Keratinocyte (primary cell): ENCODE data around the gene MMAA. TPM values are rescaled to one million over a fixed set of nuclear protein-coding genes. Genes with fewer than 3 reads are reported as not detected.
"Not testable (repeated sequence)": the region's sequence is repeated elsewhere in the genome, so short reads cannot be mapped to it uniquely, and the experiment has no call there.

Experiments
- DNase-seq: peaks from one replicate; pipeline ENCODE4 v3.0.0-alpha.2; 2011; ENCODE audit warnings: low read depth, missing footprints, low spot score
- FAIRE-seq: peaks from 2 replicates; lab custom pipeline; 2011; peaks lifted over from hg19 to GRCh38; lab: Jason Lieb, UNC
- H2AFZ ChIP-seq: 2 replicates; pipeline ENCODE4 v1.6.0; 2012; ENCODE audit warnings: low read length, control low read depth, inconsistent platforms; ENCODE audit not compliant: control insufficient read depth
- H3K27ac ChIP-seq: 2 replicates; pipeline ENCODE4 v1.5.1; 2011; ENCODE audit warnings: low read length; ENCODE audit not compliant: control insufficient read depth, insufficient read depth
- H3K27me3 ChIP-seq: 3 replicates; pipeline ENCODE4 v1.6.0; 2011; ENCODE audit warnings: low read length; ENCODE audit not compliant: control insufficient read depth, insufficient read depth; ENCODE audit errors: extremely low read depth
- H3K36me3 ChIP-seq, 2 experiments: 2 replicates in 1 of 2; 3 replicates in 1 of 2; pipeline ENCODE4 v1.5.1; 2011; ENCODE audit warnings: low read length in 2 of 2, mild to moderate bottlenecking in 1 of 2; ENCODE audit not compliant: control insufficient read depth in 2 of 2, insufficient read depth in 2 of 2; ENCODE audit errors: extremely low read depth in 1 of 2
- H3K4me1 ChIP-seq: 3 replicates; pipeline ENCODE4 v1.5.1; 2011; ENCODE audit warnings: low read length; ENCODE audit not compliant: control insufficient read depth, insufficient read depth; ENCODE audit errors: extremely low read depth
- H3K4me2 ChIP-seq: 3 replicates; pipeline ENCODE4 v1.6.0; 2011; ENCODE audit warnings: low read depth, low read length; ENCODE audit not compliant: control insufficient read depth, insufficient read depth; ENCODE audit errors: extremely low read depth
- H3K4me3 ChIP-seq, 3 experiments: fragments of 200-600 bp in 1 of 3; sonication (generic) in 1 of 3; 2 replicates in 2 of 3; 3 replicates in 1 of 3; pipeline ENCODE4 v1.5.1; 2011 to 2016; ENCODE audit warnings: low read length in 3 of 3, mild to moderate bottlenecking in 3 of 3, control low read depth in 2 of 3, inconsistent platforms in 1 of 3, low read depth in 1 of 3, mixed read lengths in 1 of 3, mixed run types in 1 of 3, moderate library complexity in 1 of 3; ENCODE audit not compliant: control insufficient read depth in 2 of 3, insufficient read depth in 2 of 3; ENCODE audit errors: extremely low read depth in 1 of 3
- H3K79me2 ChIP-seq: 2 replicates; pipeline ENCODE4 v1.6.0; 2012; ENCODE audit warnings: low read length; ENCODE audit not compliant: control insufficient read depth, insufficient read depth
- H3K9ac ChIP-seq: 3 replicates; pipeline ENCODE4 v1.6.0; 2011; ENCODE audit warnings: low read length; ENCODE audit not compliant: control insufficient read depth, insufficient read depth; ENCODE audit errors: extremely low read depth
- H3K9me1 ChIP-seq: 3 replicates; pipeline ENCODE4 v1.6.0; 2011; ENCODE audit warnings: low read length; ENCODE audit not compliant: control insufficient read depth, insufficient read depth; ENCODE audit errors: extremely low read depth
- H3K9me3 ChIP-seq: 2 replicates; pipeline ENCODE4 v1.5.1; 2012; ENCODE audit warnings: low read depth, low read length; ENCODE audit not compliant: control insufficient read depth
- H4K20me1 ChIP-seq: 3 replicates; pipeline ENCODE4 v1.6.0; 2011; ENCODE audit warnings: low read length; ENCODE audit not compliant: control insufficient read depth, insufficient read depth; ENCODE audit errors: extremely low read depth
- CTCF ChIP-seq, 3 experiments: IDR thresholded peaks in 1 of 3; conservative IDR thresholded peaks in 1 of 3; optimal IDR thresholded peaks in 1 of 3; 2 replicates in 2 of 3; 3 replicates in 1 of 3; pipeline versions ENCODE3 to v1.5.1; 2011; ENCODE audit warnings: low read length in 3 of 3, mild to moderate bottlenecking in 3 of 3, moderate library complexity in 2 of 3, control low read depth in 1 of 3, inconsistent platforms in 1 of 3; ENCODE audit not compliant: insufficient read depth in 2 of 3; ENCODE audit errors: extremely low read depth in 1 of 3
- EZH2 ChIP-seq: IDR thresholded peaks from one replicate; pipeline ENCODE4 v1.6.1; 2012; ENCODE audit warnings: inconsistent platforms, mild to moderate bottlenecking, low read length, moderate library complexity
- dilution Hi-C: fragments of 300-500 bp; cut with MboI; formaldehyde crosslinking; loops from one replicate; pipeline ENCODE4 v1.7.0; 2020; ENCODE audit warnings: low sequenced_read_pairs; ENCODE audit not compliant: extremely low pct_ligation_motif_present
- polyA plus RNA-seq, 5 experiments: library from polyadenylated mRNA; depleted of rRNA in 3 of 5; stranded (reverse) in 3 of 5; stranded (forward) in 1 of 5; unstranded in 1 of 5; fragments of >200 nt; gene quantifications; 1 replicate in 1 of 5; 2 replicates in 3 of 5; 3 replicates in 1 of 5; pipeline versions ENCODE4 v1.2.1 to v1.2.3, GENCODE V29; 2011 to 2012; ENCODE audit warnings: missing spikeins in 2 of 5, low read depth in 1 of 5, low replicate concordance in 1 of 5

MMAA gene
- polyA plus RNA-seq, 1 donor (not counting 4 experiments of a cell fraction or from before 2014, with no cell fraction given) = 9.4 TPM

GRCh38 chr4:145686991-145687390 lies 67.8 kb downstream of the MMAA start:
- FAIRE-seq (no peak), DNase-seq (no peak)
- dilution Hi-C loops = no loop called here
- Histone ChIP-seq H3K4me3 (no peak overlapping the region), H3K9me1 (no peaks in the 10 kb centered on the region), H3K4me1 (no peaks in the 10 kb centered on the region), H3K27ac (no peak overlapping the region), H3K36me3 (no peaks in the 10 kb centered on the region), H2AFZ (no peak overlapping the region), H3K27me3 (no peaks in the 10 kb centered on the region), H3K9me3 (no peaks in the 10 kb centered on the region), H3K4me2 (no peak overlapping the region), H4K20me1 (no peaks in the 10 kb centered on the region), H3K9ac (no peak overlapping the region), H3K79me2 (no peaks in the 10 kb centered on the region)
- no peak for TF ChIP-seq CTCF (optimal IDR thresholded peaks at IDR 0.05 in 1 of 3, IDR thresholded peaks at IDR 0.05 in 1 of 3, conservative IDR thresholded peaks at IDR 0.05 in 1 of 3; ENCODE audit: extremely low read depth in 1 of 3, insufficient read depth in 2 of 3, low read length in 3 of 3)
- TF ChIP-seq EZH2 = no peak

- Histone ChIP-seq H3K9me1 (no peaks in the 10 kb centered on the region), H3K4me3 (no peak overlapping the region), H3K4me1 (no peaks in the 10 kb centered on the region), H3K79me2 (no peaks in the 10 kb centered on the region), H3K4me2 (no peak overlapping the region), H3K27ac (no peak overlapping the region), H4K20me1 (no peaks in the 10 kb centered on the region), H2AFZ (no peak overlapping the region), H3K36me3 (no peaks in the 10 kb centered on the region), H3K9me3 (no peaks in the 10 kb centered on the region), H3K27me3 (no peaks in the 10 kb centered on the region), H3K9ac (no peak overlapping the region)
- FAIRE-seq = no peak
- no peak for TF ChIP-seq EZH2
- no peak for TF ChIP-seq CTCF (optimal IDR thresholded peaks at IDR 0.05 in 1 of 3, IDR thresholded peaks at IDR 0.05 in 1 of 3, conservative IDR thresholded peaks at IDR 0.05 in 1 of 3; ENCODE audit: extremely low read depth in 1 of 3, insufficient read depth in 2 of 3, low read length in 3 of 3)
- DNase-seq = no peak
- dilution Hi-C loops = no loop called here
Measured at GRCh38 chr4:145690610-145691009, 71.4 kb downstream of the MMAA start.

GRCh38 chr4:145691416-145691815 lies 72.2 kb downstream of the MMAA start:
- H3K4me3 ChIP-seq, H3K4me1 ChIP-seq, H3K27me3 ChIP-seq, H2AFZ ChIP-seq, H3K36me3 ChIP-seq, H3K27ac ChIP-seq, H3K9me3 ChIP-seq, H3K4me2 ChIP-seq, H3K9ac ChIP-seq, DNase-seq, H3K9me1 ChIP-seq, H3K79me2 ChIP-seq, H4K20me1 ChIP-seq, dilution Hi-C loops, FAIRE-seq: not testable (repeated sequence)
